ENCODE data around the gene ATXN7L2. TPM values are rescaled to one million over a fixed set of nuclear protein-coding genes. Genes with fewer than 3 reads are reported as not detected.
"Not testable (repeated sequence)": the region's sequence is repeated elsewhere in the genome, so short reads cannot be mapped to it uniquely, and the experiment has no call there.

ATXN7L2 gene
- total RNA-seq, 1 donor from 2014 or later: 3.2 TPM

DNA sequence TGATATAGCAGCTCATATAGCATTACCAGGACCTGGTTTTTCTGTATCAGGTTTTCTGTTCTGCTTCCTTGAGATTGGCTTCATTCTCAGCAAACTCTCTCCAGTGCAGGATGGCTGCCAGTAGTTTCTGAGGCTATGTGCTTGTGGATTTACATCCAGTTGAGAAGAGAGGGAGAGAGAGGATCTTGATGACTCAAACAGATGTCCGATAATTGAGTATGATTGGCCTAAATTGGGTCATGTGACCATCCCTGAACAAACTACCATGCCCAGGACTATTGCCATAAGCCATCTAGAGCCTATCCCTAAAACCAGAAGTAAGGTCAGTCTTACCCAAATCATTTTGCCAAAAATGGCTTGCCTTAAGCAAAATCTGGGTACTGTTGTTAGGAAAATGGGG, 39.4 kb upstream of the ATXN7L2 start:
- H3K9me3 Mint-ChIP-seq (ENCODE audit: unreplicated experiment): no peaks in the 10 kb centered on the region
- H3K27me3 Mint-ChIP-seq (ENCODE audit: unreplicated experiment): no peaks in the 10 kb centered on the region
- TF ChIP-seq, protein P1, sequence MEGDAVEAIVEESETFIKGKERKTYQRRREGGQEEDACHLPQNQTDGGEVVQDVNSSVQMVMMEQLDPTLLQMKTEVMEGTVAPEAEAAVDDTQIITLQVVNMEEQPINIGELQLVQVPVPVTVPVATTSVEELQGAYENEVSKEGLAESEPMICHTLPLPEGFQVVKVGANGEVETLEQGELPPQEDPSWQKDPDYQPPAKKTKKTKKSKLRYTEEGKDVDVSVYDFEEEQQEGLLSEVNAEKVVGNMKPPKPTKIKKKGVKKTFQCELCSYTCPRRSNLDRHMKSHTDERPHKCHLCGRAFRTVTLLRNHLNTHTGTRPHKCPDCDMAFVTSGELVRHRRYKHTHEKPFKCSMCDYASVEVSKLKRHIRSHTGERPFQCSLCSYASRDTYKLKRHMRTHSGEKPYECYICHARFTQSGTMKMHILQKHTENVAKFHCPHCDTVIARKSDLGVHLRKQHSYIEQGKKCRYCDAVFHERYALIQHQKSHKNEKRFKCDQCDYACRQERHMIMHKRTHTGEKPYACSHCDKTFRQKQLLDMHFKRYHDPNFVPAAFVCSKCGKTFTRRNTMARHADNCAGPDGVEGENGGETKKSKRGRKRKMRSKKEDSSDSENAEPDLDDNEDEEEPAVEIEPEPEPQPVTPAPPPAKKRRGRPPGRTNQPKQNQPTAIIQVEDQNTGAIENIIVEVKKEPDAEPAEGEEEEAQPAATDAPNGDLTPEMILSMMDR (IDR thresholded peaks at IDR 0.05; ENCODE audit: unreplicated experiment): no peak
- no peak overlapping the region for H3K4me3 Mint-ChIP-seq (ENCODE audit: unreplicated experiment)
- no peak overlapping the region for H3K27ac Mint-ChIP-seq (ENCODE audit: unreplicated experiment)
- no peaks in the 10 kb centered on the region for H3K36me3 Mint-ChIP-seq (ENCODE audit: low read depth, unreplicated experiment)
- H3K4me1 Mint-ChIP-seq (ENCODE audit: unreplicated experiment): no peaks in the 10 kb centered on the region
- no peak for DNase-seq (ENCODE audit: low spot score)

DNA sequence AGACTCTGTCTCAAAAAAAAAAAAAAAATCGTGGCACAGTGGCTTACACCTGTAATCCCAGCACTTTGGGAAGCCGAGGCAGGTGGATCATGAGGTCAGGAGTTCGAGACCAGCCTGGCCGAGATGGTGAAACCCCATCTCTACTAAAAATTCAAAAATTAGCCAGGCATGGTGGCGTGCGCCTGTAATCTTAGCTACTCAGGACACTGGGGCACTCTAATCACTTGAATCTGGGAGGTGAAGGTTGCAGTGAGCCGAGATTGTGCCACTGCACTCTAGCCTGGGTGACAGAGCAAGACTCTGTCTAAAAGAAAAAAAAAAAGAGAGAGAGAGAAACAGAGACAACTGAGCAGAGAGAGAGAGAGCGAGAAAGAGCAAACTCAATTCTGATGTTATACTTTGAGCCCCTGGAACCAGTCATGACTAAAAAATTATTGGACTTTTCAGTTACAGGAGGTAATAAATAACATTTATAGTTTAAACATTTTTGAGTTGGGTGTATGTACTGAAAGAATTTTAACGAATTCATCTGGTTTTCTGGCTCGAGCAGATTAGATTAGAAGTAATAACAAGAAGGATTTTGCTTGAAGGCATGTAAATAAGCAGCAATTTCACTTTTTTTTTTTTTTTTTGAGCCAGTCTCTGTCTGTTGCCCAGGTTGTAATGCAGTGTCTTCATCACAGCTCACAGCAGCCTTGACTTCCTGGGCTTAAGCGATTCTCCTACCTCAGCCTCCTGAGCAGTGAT, 37.6 kb upstream of the ATXN7L2 start:
- H3K27ac Mint-ChIP-seq (ENCODE audit: unreplicated experiment); H3K4me1 Mint-ChIP-seq (ENCODE audit: unreplicated experiment); H3K27me3 Mint-ChIP-seq (ENCODE audit: unreplicated experiment); H3K4me3 Mint-ChIP-seq (ENCODE audit: unreplicated experiment); H3K9me3 Mint-ChIP-seq (ENCODE audit: unreplicated experiment); DNase-seq (ENCODE audit: low spot score); H3K36me3 Mint-ChIP-seq (ENCODE audit: low read depth, unreplicated experiment): not testable (repeated sequence)

DNA sequence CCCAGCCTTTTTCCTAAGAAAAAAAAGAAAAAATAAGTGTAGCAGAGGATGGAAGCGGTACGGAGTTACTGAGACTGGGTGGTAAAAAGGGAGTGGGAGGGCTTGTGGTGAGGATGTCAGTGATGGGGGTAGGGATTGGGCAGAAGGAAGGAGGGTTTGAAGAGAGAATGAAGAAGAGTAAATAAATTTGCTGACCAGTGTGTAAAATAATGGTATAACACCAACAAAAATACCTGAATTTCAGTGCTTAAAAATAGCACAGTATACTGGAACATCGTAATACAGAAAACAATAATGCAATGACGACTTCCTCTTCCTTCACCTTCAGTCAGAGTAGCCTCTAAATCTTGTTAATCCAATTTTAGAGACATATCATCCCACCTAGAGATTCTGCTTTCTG, 36.2 kb upstream of the ATXN7L2 start:
- H3K27me3 Mint-ChIP-seq (ENCODE audit: unreplicated experiment): peaks cover 1% of the 10 kb centered on the region
- DNase-seq (ENCODE audit: low spot score): no peak
- H3K9me3 Mint-ChIP-seq (ENCODE audit: unreplicated experiment): peaks cover 4% of the 10 kb centered on the region
- TF ChIP-seq, protein P1 (IDR thresholded peaks at IDR 0.05; ENCODE audit: unreplicated experiment): no peak
- no peak overlapping the region for H3K27ac Mint-ChIP-seq (ENCODE audit: unreplicated experiment)
- H3K4me1 Mint-ChIP-seq (ENCODE audit: unreplicated experiment): no peaks in the 10 kb centered on the region
- no peaks in the 10 kb centered on the region for H3K36me3 Mint-ChIP-seq (ENCODE audit: low read depth, unreplicated experiment)
- H3K4me3 Mint-ChIP-seq (ENCODE audit: unreplicated experiment): no peak overlapping the region

DNA sequence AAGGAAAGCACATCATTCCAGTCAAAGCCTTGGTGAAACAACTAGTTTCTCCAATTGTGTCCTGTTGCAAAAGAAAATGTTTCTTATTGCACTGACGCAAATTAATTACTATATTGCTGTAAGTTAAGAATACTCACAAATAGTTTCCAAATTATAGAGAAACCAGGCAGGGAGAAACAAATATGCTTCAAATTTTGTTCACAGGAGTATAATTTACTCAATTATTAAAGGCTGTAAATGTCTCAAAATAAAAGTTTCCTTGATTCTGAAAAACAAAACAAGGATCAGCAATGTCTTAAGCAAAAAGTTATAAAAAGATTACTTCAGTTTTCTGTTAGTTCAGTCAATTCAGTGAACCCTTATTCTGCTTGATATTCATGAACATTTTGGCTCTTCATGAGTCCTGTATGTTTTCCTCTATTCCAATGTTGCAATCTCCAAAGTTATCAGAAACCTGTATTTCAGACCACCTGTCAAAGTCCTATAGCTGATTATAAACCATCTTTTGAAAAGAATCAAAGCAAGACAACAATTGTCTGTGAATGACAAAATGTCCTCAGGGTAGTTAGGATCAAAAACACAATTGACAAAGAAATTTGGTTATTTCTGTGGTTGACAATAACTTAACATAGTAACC, 29.1 kb upstream of the ATXN7L2 start:
- H3K4me1 Mint-ChIP-seq (ENCODE audit: unreplicated experiment): no peaks in the 10 kb centered on the region
- peaks cover 1% of the 10 kb centered on the region for H3K27me3 Mint-ChIP-seq (ENCODE audit: unreplicated experiment)
- no peak overlapping the region for H3K27ac Mint-ChIP-seq (ENCODE audit: unreplicated experiment)
- peaks cover 4% of the 10 kb centered on the region for H3K9me3 Mint-ChIP-seq (ENCODE audit: unreplicated experiment)
- no peak overlapping the region for H3K4me3 Mint-ChIP-seq (ENCODE audit: unreplicated experiment)
- TF ChIP-seq, protein P1 (IDR thresholded peaks at IDR 0.05; ENCODE audit: unreplicated experiment): no peak
- no peak for DNase-seq (ENCODE audit: low spot score)
- no peaks in the 10 kb centered on the region for H3K36me3 Mint-ChIP-seq (ENCODE audit: low read depth, unreplicated experiment)

DNA sequence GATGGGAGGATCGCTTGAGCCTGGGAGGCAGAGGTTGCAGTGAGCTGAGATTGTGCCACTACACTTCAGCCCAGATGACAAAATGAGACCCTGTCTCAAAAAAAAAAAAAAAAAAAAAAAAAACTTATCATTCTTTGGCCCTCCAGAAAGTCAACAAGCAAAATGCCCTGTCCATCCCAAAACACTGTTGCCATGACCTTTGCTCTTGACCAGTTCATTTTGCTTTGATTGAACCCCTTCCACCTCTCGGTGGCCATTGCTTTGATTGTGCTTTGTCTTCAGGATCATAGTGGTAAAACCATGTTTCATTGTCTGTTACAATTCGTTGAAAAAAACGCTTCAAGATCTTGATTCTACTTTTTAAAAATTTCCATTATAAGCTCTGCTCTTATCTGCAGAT, 25.9 kb upstream of the ATXN7L2 start:
- H3K36me3 Mint-ChIP-seq (ENCODE audit: low read depth, unreplicated experiment): no peaks in the 10 kb centered on the region
- H3K27me3 Mint-ChIP-seq (ENCODE audit: unreplicated experiment): no peaks in the 10 kb centered on the region
- TF ChIP-seq, protein P1 (IDR thresholded peaks at IDR 0.05; ENCODE audit: unreplicated experiment): no peak
- no peaks in the 10 kb centered on the region for H3K9me3 Mint-ChIP-seq (ENCODE audit: unreplicated experiment)
- no peaks in the 10 kb centered on the region for H3K4me1 Mint-ChIP-seq (ENCODE audit: unreplicated experiment)
- DNase-seq (ENCODE audit: low spot score): no peak
- H3K4me3 Mint-ChIP-seq (ENCODE audit: unreplicated experiment): no peak overlapping the region
- H3K27ac Mint-ChIP-seq (ENCODE audit: unreplicated experiment): no peak overlapping the region
